IPS-18c (cell line): ENCODE data around the gene BZW2.

ENCODE experiments used
- H3K4me3 ChIP-seq: 2 replicates; pipeline ENCODE4 v1.7.0; 2013; ENCODE audit warnings: low read depth, mild to moderate bottlenecking, low read length, moderate library complexity; ENCODE audit not compliant: insufficient read depth
- H3K9me3 ChIP-seq: one replicate; pipeline ENCODE4 v1.6.1; 2013; ENCODE audit warnings: mild to moderate bottlenecking, low read length, moderate library complexity; ENCODE audit not compliant: control insufficient read depth, insufficient read depth

BZW2 gene

GRCh38 chr7:16645593-16646471 lies at the start of gene BZW2, which contains the start of gene ANKMY2:
BZW2 (plus strand) TSS chr7:16646181; CDS start chr7:16665444, 19,263 bp downstream.
ANKMY2 (minus strand) TSS chr7:16645754; CDS start chr7:16645573, 181 bp downstream.
- Histone ChIP-seq H3K4me3 (peak within 1 kb of the TSS; percentile 90), H3K9me3 (no peaks in the 10 kb centered on the region)

GRCh38 chr7:16598015-16598414 lies 48.0 kb upstream of the BZW2 start:
- Histone ChIP-seq H3K9me3 (no peaks in the 10 kb centered on the region), H3K4me3 (no peak overlapping the region)

GRCh38 chr7:16599860-16600259 lies 46.1 kb upstream of the BZW2 start:
- Histone ChIP-seq H3K4me3 (no peak overlapping the region), H3K9me3 (no peaks in the 10 kb centered on the region)

- no peak overlapping the region for H3K4me3 ChIP-seq
- no peaks in the 10 kb centered on the region for H3K9me3 ChIP-seq
Observed at GRCh38 chr7:16603633-16604032, 42.3 kb upstream of the BZW2 start.

GRCh38 chr7:16604054-16604453 lies 41.9 kb upstream of the BZW2 start:
- Histone ChIP-seq H3K9me3 (no peaks in the 10 kb centered on the region), H3K4me3 (no peak overlapping the region)

GRCh38 chr7:16606704-16607103 lies 39.3 kb upstream of the BZW2 start:
- Histone ChIP-seq H3K4me3 (no peak overlapping the region), H3K9me3 (no peaks in the 10 kb centered on the region)

- H3K4me3 ChIP-seq: no peak overlapping the region
- no peaks in the 10 kb centered on the region for H3K9me3 ChIP-seq
Observed at GRCh38 chr7:16609842-16610450, 36.0 kb upstream of the BZW2 start.

GRCh38 chr7:16611711-16612110 lies 34.3 kb upstream of the BZW2 start:
- Histone ChIP-seq H3K4me3 (no peak overlapping the region), H3K9me3 (no peaks in the 10 kb centered on the region)

GRCh38 chr7:16615228-16615627 lies 30.8 kb upstream of the BZW2 start:
- H3K4me3 ChIP-seq: no peak overlapping the region
- H3K9me3 ChIP-seq: no peaks in the 10 kb centered on the region

GRCh38 chr7:16616122-16616521 lies 29.9 kb upstream of the BZW2 start:
- H3K4me3 ChIP-seq: no peak overlapping the region
- no peaks in the 10 kb centered on the region for H3K9me3 ChIP-seq

- H3K9me3 ChIP-seq: no peaks in the 10 kb centered on the region
Observed at GRCh38 chr7:16616542-16616941, 29.4 kb upstream of the BZW2 start.

GRCh38 chr7:16619979-16620408 lies 26.0 kb upstream of the BZW2 start:
- Histone ChIP-seq H3K4me3 (no peak overlapping the region), H3K9me3 (no peaks in the 10 kb centered on the region)

More at GRCh38 chr7:16616542-16616941, 29.4 kb upstream of the BZW2 start:
- no peak overlapping the region for H3K4me3 ChIP-seq

GRCh38 chr7:16626388-16626787 lies 19.6 kb upstream of the BZW2 start:
- no peak overlapping the region for H3K4me3 ChIP-seq

GRCh38 chr7:16627236-16627635 lies 18.7 kb upstream of the BZW2 start:
- Histone ChIP-seq H3K4me3 (no peak overlapping the region), H3K9me3 (no peaks in the 10 kb centered on the region)

More at GRCh38 chr7:16626388-16626787, 19.6 kb upstream of the BZW2 start:
- H3K9me3 ChIP-seq: no peaks in the 10 kb centered on the region

- Histone ChIP-seq H3K9me3 (no peaks in the 10 kb centered on the region), H3K4me3 (no peak overlapping the region)
Observed at GRCh38 chr7:16630654-16631053, 15.3 kb upstream of the BZW2 start.

GRCh38 chr7:16634271-16634738 lies 11.7 kb upstream of the BZW2 start:
- Histone ChIP-seq H3K9me3 (no peaks in the 10 kb centered on the region), H3K4me3 (no peak overlapping the region)

- Histone ChIP-seq H3K4me3 (no peak overlapping the region), H3K9me3 (no peaks in the 10 kb centered on the region)
Observed at GRCh38 chr7:16636555-16637101, 9.4 kb upstream of the BZW2 start.

GRCh38 chr7:16637379-16637778 lies 8.6 kb upstream of the BZW2 start:
- H3K4me3 ChIP-seq: no peak overlapping the region

More at GRCh38 chr7:16637379-16637778, 8.6 kb upstream of the BZW2 start:
- H3K9me3 ChIP-seq: no peaks in the 10 kb centered on the region
